GM12865 (cell line): ENCODE results near the gene CDH13.

Experiments used
- DNase-seq: peaks from one replicate; pipeline ENCODE4 v3.0.0; 2010; ENCODE audit warnings: low read depth
- H3K4me3 ChIP-seq: 2 replicates; pipeline ENCODE4 v1.5.1; 2011; ENCODE audit warnings: mild to moderate bottlenecking, low read depth, low read length, control low read depth
- CTCF ChIP-seq: IDR thresholded peaks from 2 replicates; pipeline ENCODE4 v1.5.1; 2011; ENCODE audit warnings: low read length, control low read depth, low read depth, inconsistent platforms; ENCODE audit not compliant: insufficient read depth; ENCODE audit errors: missing control alignments

The CDH13 gene

GRCh38 chr16:83118365-83118764 lies 491.6 kb downstream of the CDH13 start:
- no peak overlapping the region for H3K4me3 ChIP-seq
- TF ChIP-seq CTCF = no peak
- no peak for DNase-seq

GRCh38 chr16:83125999-83126568 lies 499.3 kb downstream of the CDH13 start:
- H3K4me3 ChIP-seq = no peak overlapping the region
- no peak for DNase-seq
- TF ChIP-seq CTCF = no peak

GRCh38 chr16:83128041-83128440 lies 501.3 kb downstream of the CDH13 start:
- no peak for TF ChIP-seq CTCF
- no peak for DNase-seq
- no peak overlapping the region for H3K4me3 ChIP-seq

DNA sequence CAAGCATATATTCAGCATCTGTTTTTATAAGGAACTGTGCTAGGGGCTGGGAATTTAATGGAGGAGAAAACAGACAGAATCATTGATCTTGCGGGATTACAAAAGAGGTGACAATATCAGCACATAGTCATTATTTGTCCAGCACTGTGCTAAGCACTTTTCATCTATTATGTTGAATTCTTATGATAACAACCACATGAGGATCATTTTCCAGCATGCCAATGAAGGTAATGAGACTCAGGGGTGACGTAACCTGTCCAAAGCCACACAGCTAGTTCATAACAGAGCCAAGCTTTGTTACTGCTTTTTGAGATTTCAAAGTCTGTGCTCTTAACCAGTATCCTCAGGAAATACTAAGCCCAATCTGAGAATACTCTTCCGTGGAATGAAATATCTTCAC lies 503.3 kb downstream of the CDH13 start:
- no peak for DNase-seq
- no peak overlapping the region for H3K4me3 ChIP-seq
- TF ChIP-seq CTCF = no peak

DNA sequence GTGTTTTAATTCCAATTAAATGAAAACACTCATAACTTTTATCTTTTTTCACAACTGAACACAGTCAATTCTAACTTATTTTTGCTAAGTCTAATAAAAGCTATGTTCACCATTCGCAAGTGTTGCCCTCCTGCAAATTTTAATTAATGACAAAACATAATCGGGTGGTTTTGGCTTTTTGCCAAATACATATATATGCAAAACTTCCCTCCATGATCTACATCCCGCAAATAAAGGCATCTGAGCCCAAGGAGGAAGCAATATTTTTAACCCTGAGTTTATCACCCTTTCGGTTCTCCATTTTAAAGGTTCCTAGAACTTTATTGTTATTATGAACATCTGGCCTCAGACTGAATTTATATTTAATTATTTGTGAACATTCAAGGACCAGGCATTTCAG lies 507.9 kb downstream of the CDH13 start:
- H3K4me3 ChIP-seq = no peak overlapping the region
- no peak for TF ChIP-seq CTCF
- no peak for DNase-seq

GRCh38 chr16:83136419-83136818 lies 509.6 kb downstream of the CDH13 start:
- no peak for DNase-seq
- TF ChIP-seq CTCF = no peak
- H3K4me3 ChIP-seq = no peak overlapping the region

DNA sequence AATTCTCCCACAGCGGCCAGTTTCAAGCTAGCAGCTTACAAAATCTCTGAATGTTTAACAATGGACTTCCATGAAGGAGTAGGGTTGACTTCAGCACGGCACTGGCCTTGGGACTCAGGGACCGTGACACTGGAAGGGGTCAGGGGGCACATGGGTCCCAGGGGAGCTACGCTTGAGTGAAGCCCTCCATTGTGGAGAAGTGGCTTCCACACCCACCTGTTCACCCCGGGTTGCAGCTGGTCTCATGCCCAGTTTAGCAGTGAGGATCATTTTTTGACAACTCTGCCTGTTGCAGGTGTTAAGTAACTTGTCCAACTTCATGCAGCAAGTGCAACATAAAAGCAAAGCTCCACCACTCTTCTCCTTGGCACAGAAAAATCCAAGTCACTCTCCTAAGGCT lies 510.2 kb downstream of the CDH13 start:
- no peak overlapping the region for H3K4me3 ChIP-seq
- TF ChIP-seq CTCF = no peak
- DNase-seq = no peak
